ENCODE measurements around the gene HOXA7.
A peak's percentile ranks its signal among the peaks of the same experiment; 100 is the strongest.

Gene HOXA7

DNA sequence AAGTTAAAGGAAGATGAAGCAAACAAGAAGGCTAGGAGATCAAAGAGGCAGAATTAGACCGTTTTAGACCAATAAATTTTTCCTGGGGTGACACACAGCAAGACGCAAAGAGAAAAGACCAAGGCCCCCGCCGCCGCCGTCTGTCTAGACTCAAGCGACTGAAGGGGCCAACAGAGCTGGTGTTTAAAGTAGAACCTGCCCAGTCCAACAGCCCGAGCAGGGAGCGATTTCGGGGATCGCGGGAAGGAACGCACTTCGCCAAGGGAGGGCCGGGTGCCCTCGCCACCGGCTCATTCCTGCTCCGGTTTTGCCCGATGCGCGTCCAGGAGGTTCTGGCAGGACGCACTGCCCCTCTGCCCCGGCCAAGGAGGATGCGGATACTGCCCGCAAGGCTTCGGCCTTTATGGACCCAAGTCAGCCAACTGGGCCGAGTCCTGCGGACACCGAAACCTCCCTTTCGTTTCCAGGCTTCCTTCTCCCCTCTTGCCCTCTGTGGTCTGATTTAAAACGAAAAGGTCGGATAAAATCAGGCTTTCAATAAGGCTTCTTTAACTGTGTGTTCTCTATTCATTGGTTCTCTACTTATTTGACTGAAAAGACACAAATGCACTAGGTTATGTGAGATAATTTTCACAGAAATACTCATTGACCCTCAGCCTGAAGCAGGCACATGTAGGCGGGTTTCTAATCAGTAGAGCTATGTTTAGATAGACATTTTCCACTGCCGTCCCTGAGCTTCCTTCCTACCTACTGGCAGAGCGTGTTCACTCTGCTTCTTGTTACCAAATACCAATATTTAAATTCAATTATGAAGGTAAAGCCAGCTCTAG is 2.2 kb upstream of the HOXA7 start:
- DNase-seq: no peak

DNA sequence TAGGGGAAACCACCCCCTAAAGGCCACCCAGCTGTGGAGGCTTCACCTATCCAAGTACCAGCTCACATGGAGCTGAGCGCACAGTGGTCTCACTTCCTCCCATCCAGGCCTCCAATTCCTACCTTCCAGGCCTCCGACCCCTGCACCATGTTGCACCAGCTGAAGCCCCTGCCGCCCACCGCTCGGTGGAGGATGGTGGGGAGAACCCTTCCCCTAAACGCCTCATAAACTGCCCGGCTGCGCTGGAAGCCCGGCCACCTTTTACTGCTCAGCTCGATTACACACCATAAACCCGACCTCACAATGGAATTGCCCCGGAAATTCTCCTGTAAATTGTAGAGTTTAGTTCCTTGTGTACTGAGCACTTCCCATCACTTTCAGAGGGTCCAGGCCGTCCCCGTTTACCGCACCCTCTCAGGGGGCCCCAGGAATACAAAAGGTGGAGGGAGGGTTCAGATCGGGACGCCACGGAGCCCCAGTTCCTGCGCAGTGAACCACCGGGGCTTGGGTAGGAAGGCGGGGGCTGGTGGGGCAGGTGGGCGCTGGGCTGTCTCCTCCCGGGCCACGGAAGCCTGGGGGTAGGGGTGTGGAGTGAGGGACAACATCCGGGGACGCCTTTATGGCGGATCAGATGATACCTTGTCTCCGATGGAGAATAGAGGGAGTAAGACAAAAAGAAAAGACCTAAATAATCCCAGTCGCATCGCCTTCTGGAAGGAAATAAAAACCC is 1.4 kb upstream of the HOXA7 start:
- DNase-seq: no peak

DNA sequence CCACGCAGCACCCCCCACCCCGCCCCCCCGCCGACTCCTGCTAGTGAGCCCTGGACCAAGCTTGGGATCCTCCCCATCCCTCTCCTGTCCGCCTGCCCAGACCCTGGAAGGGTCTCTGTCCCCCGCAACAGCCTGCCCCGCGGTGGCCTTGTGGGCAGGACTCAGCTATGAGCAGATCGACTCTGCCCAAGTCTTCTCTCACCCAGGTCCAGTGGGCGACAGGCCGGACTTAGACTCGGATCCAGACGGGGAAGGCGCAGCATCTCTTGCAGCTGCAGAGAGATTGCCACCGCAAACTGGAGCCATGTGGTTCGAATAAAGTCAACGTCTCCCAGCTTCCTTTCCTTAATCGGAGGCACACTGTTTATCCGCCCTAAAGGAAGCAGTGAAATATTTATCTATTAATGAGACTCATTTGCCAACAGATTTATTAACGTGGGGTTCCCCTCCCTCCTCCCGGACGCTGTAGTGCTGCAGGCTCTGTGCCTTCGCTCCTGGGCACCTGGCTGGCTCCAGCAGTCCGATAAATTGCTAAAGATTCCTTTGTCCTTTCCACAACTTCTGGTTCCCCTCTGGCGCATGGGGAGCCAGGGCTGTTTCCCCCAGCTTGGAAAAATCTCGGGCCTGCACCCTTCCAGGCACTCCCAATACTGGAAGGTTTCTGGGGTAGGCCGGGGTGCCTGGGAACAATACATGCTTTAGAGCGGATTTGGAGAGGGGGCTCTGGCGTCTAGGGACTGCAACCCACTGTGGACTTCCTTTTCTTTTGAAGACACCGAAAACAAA is 634 bp upstream of the HOXA7 start:
- DNase-seq: no peak

DNA sequence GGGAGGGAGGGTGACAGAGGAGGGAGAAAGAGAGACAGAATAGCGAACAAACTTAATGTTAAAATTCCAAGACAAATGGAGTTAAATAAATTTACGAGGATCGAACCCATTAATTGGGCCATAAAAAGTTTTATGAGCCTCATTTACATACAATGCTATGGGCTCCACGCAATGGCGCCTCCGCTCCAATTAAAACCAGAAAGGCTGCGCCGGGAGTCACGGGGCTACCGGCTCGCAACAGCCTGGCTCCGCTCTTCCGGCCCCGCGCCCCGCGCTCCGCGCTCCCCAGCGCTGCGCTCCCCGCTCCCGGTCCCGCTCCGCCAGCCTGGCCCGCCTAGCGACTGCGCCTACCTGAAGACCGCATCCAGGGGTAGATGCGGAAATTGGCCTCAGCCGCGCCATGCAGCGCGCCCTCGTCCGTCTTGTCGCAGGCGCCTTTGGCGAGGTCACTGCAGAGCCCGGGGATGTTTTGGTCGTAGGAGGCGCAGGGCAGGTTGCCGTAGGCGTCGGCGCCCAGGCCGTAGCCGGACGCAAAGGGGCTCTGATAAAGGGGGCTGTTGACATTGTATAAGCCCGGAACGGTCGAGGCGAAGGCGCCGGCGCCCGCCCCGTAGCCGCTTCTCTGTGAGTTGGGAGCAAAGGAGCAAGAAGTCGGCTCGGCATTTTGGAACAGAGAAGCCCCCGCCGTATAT is 513 bp downstream of the HOXA7 start:
- peak; percentile 44 for DNase-seq

DNA sequence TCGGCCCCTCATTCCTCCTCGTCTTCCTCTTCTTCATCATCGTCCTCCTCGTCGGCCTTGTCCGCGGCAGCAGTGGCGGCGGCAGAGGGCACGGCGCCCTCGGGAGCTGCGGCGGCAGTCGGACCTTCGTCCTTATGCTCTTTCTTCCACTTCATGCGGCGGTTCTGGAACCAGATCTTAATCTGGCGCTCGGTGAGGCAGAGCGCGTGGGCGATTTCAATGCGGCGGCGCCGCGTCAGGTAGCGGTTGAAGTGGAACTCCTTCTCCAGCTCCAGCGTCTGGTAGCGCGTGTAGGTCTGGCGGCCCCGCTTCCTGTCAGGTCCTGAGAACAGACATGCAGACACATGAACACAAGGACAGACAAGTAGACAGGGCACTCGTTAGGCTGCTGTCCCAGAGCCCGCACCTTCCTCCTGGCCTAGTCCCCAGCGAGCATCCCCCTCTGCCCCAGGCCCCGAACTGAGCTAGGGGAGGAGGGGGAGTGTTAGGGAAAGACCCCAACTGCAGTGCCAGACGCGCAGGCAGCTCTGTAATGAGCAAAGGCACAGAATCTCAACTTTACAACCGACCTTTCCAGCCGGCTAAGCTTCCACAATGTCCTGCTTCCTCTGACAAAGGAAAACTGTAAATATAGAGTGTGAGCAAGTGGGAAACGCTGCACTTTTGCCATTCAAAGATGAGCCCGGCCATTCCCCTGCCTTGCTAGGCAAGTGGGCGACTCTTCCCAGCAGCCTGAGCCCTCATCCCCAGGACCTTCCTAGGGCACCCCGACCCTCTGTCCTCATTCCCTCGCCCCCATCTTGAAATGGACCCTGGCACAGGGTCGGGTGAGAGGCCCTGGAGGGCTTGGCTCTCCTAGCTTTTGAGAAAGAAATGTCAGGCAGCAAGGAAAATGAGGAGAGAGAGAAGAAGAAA is 1.3 kb downstream of the HOXA7 start:
- no peak for DNase-seq

DNA sequence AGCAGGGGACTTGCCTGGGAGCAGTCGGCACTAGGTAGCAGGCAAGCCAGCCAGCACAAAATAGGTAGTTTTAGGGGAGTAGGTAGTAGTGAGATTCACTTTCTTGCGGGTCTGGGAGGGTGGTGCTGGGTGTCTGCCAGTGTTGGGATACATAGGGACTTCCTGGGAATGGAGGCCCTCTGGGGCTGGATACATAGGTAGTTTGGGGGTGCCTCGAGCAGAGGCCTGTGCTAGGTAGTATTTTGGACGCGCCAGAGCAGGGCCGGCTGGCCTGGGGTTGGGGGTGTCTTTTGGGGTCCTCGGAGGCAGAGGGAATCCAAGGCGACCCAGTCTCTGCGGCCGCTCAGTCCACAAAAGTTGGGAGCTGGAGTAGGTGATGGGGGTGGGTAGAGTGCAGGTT is 2.1 kb downstream of the HOXA7 start:
- no peak for DNase-seq

DNA sequence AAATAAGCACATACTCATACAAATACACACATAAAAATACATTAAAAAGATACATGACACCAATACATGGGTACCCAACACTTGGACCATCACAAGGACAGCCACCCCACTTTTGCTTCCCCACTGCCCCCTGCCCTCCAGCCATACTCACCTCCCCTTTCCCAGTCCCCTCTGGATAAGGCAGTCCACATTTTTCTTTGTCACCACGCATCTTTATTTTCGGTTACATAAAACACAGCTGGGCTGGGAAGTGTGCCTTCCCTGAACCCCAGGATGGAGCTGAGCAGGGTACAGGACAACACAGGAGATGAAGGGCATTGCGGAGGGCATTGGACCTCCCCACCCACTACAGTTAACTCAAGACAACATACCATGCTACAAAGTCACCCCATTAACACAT is 2.9 kb downstream of the HOXA7 start:
- DNase-seq: no peak

DNA sequence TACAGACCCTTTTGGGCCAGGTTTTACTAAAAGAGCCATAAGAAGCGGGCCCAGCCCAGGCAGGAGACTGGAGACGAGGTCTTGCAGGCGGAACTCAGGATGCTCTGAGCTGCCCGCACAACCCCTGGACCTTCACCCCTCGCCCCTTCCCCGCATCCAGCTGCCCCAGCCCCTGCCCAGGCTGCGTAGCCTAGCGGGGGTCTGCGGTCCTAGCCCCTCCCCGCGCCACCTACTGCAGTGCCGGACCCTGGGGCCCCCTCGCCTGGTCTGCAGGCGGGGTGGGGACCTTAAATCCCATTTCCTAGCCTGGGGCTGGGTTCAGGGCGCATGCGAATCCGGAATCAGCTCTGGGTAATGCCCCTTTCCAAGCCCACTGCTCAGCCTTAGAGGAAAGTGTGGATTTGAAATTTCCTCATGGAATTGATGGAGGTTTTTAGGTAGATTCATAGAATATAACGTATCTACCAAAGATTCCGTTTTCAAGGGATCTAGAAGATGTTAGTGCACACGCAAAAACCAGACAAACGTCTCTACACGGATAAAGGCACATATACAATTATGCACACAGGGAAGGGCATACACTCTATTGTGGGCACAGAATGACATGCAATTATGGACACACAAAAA is 3.5 kb downstream of the HOXA7 start:
- DNase-seq: no peak

DNA sequence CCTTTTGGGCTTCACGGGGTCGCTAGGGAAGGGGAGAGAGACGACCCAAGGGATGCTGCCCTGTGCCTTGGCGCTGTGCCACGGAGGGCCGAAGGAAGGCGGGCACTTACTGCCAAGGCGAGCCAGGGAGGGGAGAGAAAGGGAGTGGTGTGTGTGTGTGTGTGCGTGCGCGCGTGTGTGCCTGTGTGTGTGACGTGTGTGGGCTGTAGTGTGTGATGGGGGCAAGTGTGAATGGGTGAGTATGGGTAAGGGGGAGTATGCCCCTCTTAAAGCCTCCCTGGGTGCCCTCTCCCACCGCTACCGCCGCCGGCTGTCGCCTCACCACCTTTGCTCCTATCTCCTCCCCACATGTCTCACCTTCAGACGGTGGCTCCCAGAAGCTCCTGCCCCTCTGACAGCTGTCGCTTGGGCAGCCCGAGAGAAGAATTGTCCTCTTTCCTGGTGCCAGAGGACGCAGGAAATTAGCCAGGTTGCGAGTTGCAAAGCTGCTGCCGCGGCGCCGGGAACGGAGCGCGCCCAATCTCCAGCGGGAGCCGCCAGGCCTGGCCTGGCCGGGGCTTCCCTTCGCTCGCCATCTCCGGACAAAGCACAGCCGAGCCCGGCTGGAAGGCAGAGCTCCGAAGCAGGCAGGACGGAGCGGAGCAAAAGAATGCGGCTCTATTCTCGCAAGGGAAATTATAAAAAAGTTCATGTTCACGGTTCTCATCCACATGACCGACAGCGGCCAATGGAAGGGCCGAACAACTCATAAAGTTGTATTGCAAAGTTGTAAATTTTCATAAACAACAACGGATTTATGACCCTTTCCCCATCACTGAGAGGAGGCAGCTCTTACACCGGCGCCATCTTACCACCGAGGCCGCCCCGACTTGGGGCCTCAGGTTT is 4.3 kb downstream of the HOXA7 start, which contains the start of gene HOXA3:
Gene HOXA3 (minus strand): TSS at position 653 of the 885 bp plus-strand sequence. CDS start 41,943 bp downstream, outside the sequence.
- no peak for DNase-seq

DNA sequence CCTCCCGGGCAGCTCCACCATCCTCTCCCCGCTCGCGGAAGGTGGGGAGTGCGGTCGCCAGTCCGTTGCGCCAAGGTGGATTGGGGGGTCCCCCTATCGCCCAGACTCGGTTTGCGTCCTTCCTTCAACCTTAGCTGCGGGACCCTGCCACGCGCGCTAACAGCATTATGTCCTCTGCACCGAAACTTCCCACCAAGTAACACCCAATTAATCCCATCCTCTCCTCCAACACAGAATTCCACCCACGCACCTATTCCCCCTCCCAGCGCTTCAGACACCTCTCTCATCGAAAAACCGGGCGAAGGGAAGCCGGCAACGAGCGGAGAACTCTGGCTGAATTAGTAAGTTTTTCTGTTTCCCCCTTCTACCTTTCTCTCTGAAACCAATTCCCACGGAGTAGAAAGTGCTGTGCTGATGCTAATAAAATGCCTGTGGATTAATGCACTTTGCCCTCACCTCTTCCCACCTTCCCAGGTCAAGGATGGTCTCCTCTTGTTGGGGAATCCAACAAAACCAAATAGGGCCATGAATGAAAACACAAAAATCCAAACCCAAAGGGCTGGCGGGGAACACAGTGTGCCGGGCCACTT is 5.0 kb downstream of the HOXA7 start:
- peak; percentile 16 for DNase-seq

DNA sequence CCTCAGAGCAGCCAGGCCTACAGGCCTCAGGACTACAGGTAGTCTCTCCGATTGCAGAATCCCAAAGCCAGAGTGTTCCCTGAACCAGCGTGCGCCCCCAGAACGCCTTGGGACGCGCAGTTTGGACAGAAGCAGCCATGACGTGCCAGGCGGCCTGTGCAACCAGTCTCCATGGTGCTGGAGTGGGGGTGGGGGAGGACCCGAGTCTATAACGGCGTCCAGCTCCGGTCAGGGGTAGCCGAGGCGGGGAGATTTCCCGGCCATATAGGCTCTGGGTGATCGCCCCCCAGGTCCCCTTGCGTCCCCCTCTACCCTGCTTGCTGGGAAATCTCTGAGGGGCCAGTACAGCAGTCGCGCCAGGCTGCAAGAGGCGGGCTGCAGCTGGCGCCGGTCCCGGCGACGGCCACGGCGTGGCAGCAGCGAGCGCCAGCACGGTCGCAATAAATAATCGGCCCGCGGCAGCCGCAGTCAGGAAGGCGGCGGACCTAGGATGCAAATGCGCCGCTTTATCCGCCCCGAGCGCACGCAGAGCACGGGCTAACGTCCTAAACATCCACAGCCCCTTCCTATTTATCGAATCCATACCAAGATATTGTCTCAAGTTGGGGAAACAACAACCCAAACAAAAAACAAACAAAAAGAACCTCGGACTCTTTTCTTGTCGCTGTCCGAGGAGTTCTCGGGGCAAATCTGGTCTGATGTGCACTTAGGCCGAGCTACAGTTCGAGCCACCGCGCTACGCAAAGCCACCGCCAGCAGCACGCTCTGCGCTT is 5.7 kb downstream of the HOXA7 start:
- peak; percentile 55 for DNase-seq

DNA sequence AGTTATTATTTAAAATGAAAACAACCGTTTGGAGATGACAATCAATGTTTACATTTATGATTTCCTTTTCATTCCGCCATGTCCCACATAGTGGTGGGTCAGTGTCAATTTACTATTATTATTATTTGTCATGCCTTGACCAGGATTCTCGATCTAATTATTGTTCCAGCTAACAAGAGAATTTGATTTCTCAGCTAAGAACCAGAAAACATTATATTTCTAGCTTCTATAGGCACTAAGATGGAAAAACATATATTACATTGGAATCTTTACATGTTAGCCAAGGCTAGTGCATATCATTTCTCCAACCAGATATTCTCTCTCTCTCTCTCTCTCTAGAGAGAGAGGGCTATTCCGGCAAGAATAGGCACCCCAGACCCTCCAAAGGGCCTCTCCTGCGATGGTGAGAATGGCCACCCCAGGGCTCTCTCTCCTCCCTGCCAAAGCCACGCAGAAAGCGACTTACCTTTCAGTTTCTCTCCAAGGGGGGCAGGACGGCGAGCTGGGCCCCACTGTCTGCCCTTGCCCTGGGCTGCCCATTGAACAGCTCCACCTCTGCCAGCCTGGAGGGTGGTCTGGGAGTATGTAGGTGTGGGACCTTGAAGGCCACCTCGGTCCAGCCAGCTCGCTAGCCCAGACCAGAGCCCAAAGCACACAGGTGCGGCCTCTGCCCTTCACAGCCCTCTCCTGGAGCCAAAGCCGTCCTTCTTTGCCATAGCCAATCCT is 6.5 kb downstream of the HOXA7 start:
- DNase-seq: no peak

DNA sequence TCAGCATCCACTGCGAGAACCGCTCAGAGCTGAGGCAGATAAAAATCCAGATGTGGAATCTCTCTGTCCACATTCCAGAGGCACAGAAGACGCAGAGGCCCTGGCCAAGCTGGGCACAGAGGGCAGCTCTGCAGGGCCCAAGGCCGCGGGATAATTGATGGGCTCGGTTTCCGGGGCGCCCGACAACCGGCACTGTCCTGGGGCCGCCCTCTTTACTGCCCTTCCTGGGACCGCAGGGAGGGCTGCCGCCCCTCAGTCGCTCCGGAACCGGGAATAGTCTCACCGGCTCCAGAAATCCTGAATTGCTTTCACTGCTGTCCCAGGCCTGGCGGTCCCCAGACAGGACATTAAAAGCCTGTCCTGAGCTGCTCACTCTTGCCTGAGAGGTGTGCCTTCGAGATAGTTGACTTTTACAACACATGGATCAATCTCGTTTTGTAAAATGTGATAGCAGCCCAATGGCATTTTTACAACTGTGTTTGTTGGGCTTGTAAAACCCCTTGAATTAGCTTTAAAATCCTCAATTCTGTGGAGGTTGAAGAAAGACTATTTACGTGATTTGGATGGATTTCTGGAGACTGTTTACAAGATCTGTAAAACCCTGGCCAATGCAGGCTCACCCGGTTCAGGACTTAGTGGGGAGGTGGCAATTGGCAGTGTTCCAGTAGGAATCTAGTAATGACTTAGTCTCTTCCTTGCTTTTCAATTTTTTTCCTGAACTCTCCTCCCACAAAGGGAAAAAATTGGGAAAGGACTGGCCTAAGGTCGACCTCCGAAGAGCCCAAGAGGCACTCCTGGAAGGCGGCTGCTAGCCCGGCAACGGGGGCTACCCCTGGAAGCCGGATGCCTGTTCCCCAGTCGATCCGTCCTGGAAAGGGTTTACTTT is 7.5 kb downstream of the HOXA7 start:
- no peak for DNase-seq

DNA sequence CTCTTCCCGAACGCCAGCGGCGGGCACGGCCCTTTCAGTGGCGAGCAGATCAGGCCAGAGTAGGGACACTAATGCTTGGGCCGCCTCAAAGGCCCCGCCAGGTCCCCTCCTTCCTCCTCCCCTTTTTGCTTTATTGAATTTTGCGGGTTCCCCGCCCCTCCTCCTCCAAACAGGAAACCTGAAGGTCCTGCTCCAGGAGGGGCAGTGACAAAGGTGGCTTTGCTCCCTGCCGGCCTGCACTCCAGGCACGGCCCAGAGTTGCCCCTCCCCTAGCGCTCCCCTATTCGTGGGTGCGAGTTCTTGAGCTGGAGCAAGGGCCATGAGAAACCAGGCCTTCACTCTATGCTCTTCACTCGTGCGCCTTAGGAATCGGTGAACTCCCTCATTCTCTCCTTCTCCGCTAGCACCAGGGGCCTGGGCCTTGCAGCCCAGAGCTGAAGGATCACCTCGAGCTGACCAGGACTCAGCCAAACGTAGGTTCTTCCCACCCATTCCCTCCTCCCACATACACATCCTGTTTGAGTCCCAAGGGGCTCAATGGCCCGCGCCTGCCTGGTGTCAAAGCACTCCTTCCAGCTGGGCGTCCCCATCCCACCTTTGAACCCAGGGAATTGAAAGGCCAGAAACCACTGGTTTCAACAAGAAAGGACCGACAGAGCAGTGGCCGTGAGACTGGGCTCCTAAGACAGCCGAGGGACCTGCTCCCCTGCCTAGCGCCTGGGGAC is 8.3 kb downstream of the HOXA7 start:
- DNase-seq: no peak

DNA sequence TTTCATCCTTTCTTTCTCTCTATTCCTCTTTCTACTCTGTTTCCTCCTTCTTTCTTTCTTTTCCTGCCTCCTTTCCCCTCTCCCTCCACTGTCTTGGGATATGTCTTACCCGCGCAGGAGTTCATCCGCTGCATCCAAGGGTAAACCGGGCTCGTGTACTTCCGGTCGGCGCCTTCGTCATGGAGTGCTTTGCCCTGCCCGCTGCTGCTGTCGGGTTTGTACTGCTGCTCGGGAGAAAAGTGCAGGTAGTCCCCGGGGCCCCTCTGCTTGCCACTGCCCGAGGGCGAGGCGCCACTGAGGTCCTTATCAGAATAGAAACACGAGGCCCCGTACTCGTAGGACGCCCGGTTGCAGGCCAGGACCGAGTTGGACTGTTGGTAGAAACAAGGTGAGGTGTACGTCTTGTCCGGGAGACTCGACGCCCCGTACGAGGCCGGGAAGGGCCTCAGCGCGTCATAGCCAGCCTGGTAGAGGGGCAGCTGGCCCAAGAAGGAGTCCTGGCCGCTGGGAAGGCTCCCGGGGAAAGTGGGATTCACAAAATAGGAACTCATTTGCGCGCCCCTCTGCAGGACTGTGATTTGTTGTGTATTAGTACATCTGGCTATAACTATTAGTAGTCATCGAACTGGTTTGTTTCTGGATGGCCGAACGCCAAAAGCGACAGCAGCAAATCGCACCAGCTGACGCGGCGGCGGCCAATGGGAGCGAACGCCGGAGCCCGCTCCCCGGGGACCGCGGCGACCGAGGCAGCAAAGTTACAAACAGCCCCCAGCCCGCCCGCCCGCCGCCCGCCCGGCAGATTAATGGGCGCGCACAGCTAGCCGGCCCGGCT is 9.1 kb downstream of the HOXA7 start, which contains the start of gene HOXA6:
Gene HOXA6 (minus strand): TSS at position 576 of the 832 bp plus-strand sequence. CDS start 25 bp downstream, at position 551.
- peak; percentile 43 for DNase-seq
